GM12892 (cell line): ENCODE results near the gene KAT8.

ENCODE experiments used
- POLR2A ChIP-seq: IDR thresholded peaks from 2 replicates; pipeline ENCODE4 v1.6.1; 2011; ENCODE audit warnings: low read depth, low read length, control low read depth
- POLR2AphosphoS5 ChIP-seq: IDR thresholded peaks from 2 replicates; pipeline ENCODE4 v1.6.1; 2011; ENCODE audit warnings: low read depth, low read length, control low read depth

DNA sequence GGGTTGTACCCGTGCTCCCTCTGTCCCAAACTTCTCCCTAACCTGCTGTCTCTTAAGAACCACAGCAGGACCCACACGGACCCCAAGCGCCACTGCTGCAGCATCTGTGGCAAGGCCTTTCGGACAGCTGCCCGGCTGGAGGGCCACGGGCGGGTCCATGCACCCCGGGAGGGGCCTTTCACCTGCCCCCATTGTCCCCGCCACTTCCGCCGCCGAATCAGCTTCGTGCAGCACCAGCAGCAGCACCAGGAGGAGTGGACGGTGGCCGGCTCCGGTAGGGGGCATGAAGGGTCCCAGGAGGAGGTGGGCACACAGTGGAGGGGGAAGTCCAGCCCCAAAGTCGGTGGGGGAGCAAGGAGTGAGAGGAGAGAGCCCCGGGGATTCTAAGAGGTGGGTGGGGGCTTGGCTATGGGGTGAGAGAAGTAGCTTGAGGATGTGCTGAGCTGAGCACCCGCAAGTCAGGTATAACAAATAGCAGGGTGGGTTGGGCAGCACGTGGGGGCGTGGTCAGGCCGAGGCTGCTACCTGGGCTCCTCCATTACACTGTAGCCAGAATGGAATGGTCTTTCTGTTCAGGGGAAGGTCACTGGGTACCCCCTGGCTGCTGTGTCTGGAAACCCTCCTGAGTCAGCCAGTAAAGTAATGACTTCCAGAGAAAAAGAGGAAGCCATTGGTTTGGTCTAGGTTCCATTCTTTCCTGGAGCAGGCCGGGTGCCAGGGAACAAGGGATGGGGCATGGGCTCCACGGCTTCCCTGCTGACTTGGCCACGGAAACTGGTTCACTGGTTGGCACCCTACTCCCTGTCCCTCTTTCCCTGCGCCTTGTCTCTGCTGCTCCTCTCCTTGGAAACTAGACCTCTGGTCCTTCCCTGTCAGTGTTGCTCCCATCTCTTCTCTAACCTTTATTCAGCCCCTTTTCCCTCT is 35.8 kb upstream of the KAT8 start:
- no peak for TF ChIP-seq POLR2A
- no peak for TF ChIP-seq POLR2AphosphoS5
